GM18498 (cell line): ENCODE data around the gene PLA2G12B.
"Not testable (repeated sequence)": the region's sequence is repeated elsewhere in the genome, so short reads cannot be mapped to it uniquely, and the experiment has no call there.

Experiments
- ATAC-seq: cut with Tn5 transposase; IDR thresholded peaks from one replicate; pipeline ENCODE4 v1.9.1; 2021; ENCODE audit warnings: mild to moderate bottlenecking, moderate library complexity; ENCODE audit not compliant: unreplicated experiment

PLA2G12B gene

GRCh38 chr10:72954596-72955554 is at the start of gene PLA2G12B:
Gene PLA2G12B (minus strand): TSS chr10:72954806. CDS start chr10:72954685, 121 bp downstream.
- no peak for ATAC-seq

- no peak for ATAC-seq
Observed at GRCh38 chr10:73003822-73004221, 49.2 kb upstream of the PLA2G12B start.

GRCh38 chr10:73000973-73001372 is 46.4 kb upstream of the PLA2G12B start:
- ATAC-seq = no peak

- no peak for ATAC-seq
Observed at GRCh38 chr10:72997099-72997498, 42.5 kb upstream of the PLA2G12B start.

- ATAC-seq = not testable (repeated sequence)
Observed at GRCh38 chr10:72995459-72995858, 40.9 kb upstream of the PLA2G12B start.

GRCh38 chr10:72989771-72990170 is 35.2 kb upstream of the PLA2G12B start:
- not testable (repeated sequence) for ATAC-seq

GRCh38 chr10:72984618-72985017 is 30.0 kb upstream of the PLA2G12B start:
- ATAC-seq = not testable (repeated sequence)

GRCh38 chr10:72981882-72982529 is 27.4 kb upstream of the PLA2G12B start:
- ATAC-seq = no peak

GRCh38 chr10:72981028-72981881 is 26.6 kb upstream of the PLA2G12B start:
- ATAC-seq = no peak

GRCh38 chr10:72980348-72980747 is 25.7 kb upstream of the PLA2G12B start:
- ATAC-seq = no peak

- no peak for ATAC-seq
Observed at GRCh38 chr10:72979709-72980108, 25.1 kb upstream of the PLA2G12B start.

GRCh38 chr10:72976886-72977285 is 22.3 kb upstream of the PLA2G12B start:
- no peak for ATAC-seq

- ATAC-seq = no peak
Observed at GRCh38 chr10:72956001-72956400, 1.4 kb upstream of the PLA2G12B start.

GRCh38 chr10:72954230-72954595 is 393 bp downstream of the PLA2G12B start:
- no peak for ATAC-seq

- no peak for ATAC-seq
Observed at GRCh38 chr10:72953687-72954086, 919 bp downstream of the PLA2G12B start.

GRCh38 chr10:72952642-72953158 is 1.9 kb downstream of the PLA2G12B start:
- no peak for ATAC-seq

- no peak for ATAC-seq
Observed at GRCh38 chr10:72952189-72952588, 2.4 kb downstream of the PLA2G12B start.

GRCh38 chr10:72951760-72952159 is 2.8 kb downstream of the PLA2G12B start:
- no peak for ATAC-seq

- no peak for ATAC-seq
Observed at GRCh38 chr10:72948762-72949161, 5.8 kb downstream of the PLA2G12B start.

- ATAC-seq = no peak
Observed at GRCh38 chr10:72946963-72947362, 7.6 kb downstream of the PLA2G12B start.
